ENCODE measurements around the gene NRIP1.

The NRIP1 gene

DNA sequence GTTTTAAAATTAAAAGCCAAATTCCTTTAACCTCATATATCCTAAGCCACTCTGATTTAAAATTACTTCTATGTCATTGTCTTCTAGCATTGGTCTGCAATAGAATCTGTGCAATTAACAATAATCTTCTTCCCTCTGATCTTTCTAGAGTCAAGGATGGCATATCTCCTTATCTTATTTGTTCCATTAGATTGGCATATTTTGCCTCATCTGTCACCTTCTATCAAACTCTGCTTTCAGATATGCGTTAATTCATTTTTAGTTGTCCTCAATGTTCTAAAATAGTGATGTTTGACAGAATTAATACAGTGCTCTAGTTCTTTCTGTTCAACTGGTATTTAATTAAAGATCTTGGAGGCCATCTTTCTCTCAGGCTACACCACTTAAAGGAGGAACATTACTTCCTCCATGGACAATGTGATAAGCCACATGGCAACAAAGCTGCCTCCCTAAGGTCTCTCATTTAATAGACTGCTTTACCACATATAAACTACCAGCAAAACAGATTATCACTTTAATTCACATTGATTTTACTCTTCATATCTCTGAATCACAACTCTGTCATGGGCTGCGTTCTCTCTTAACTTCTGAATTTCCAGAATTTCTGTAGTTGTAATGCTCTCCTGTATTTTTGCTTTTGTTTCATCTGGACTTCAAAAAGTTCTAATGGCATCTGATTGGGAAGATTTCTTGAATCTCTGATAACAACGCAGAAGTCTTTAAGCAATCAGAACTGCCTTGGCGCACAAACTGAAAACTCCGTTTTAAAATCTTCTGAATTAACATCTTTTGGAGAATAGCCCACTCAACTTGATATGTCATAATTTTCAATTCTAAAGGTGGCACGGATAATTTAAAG is 2.8 kb downstream of the NRIP1 start:
- H3K36me3 ChIP-seq (replicated peaks; ENCODE audit: insufficient read depth, low read length) = no peaks in the 10 kb centered on the region
- TF ChIP-seq CTCF (IDR thresholded peaks at IDR 0.05; ENCODE audit: low read length) (no peak), EZH2phosphoT487 (IDR thresholded peaks at IDR 0.05; ENCODE audit: low read length) (no peak)
- no peaks in the 10 kb centered on the region for H3K9me3 ChIP-seq (replicated peaks; ENCODE audit: insufficient read depth, low read length)
- no peak overlapping the region for H3K9ac ChIP-seq (ENCODE audit: low read length)
- H3K27me3 ChIP-seq (replicated peaks; ENCODE audit: insufficient read depth, low read length) = peaks cover 5% of the 10 kb centered on the region; the same call in 1 of the 2 replicates
- H4K20me1 ChIP-seq (ENCODE audit: insufficient read depth, low read length) = no peaks in the 10 kb centered on the region
- H3K4me1 ChIP-seq (ENCODE audit: low read length) = no peaks in the 10 kb centered on the region
- H3F3A ChIP-seq (ENCODE audit: insufficient read depth, low read length) = peaks cover 4% of the 10 kb centered on the region; the same call in 1 of the 2 replicates
- no peaks in the 10 kb centered on the region for H3K9me2 ChIP-seq (replicated peaks; ENCODE audit: insufficient read depth, low read length)
- no peak overlapping the region for H3K27ac ChIP-seq (ENCODE audit: low read length)
- no peak overlapping the region for H2AFZ ChIP-seq (ENCODE audit: low read length)
- H3K79me2 ChIP-seq (ENCODE audit: low read length) = peaks cover 55% of the 10 kb centered on the region
- H3K4me3 ChIP-seq (ENCODE audit: low read length) = no peak overlapping the region
- H3K4me2 ChIP-seq (ENCODE audit: low read depth, low read length) = no peak overlapping the region
- DNase-seq = peak; percentile 5

DNA sequence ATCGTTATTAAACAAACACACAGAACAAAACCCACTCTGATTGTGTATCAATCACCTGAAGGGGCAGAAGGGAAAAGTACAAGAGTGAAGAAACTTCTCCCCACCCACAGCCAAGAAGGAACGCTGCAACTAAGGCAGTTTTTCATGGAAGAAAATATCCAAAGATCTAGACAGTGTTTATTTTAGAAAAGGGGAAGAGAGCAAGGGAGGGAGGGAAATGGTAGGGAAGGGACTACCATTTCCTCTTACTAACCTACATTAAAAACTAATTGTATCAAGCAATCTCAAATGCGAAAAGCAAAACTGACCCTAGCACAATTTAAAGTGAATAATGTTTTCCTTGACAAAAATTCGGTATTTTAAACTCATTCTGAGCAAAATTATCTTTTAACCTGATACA is 3.5 kb downstream of the NRIP1 start:
- Histone ChIP-seq H3K27ac (ENCODE audit: low read length) (no peak overlapping the region), H4K20me1 (ENCODE audit: insufficient read depth, low read length) (no peaks in the 10 kb centered on the region), H3F3A (ENCODE audit: insufficient read depth, low read length) (peaks cover 4% of the 10 kb centered on the region; the same call in 1 of the 2 replicates), H3K36me3 (replicated peaks; ENCODE audit: insufficient read depth, low read length) (no peaks in the 10 kb centered on the region), H2AFZ (ENCODE audit: low read length) (no peak overlapping the region), H3K9me3 (replicated peaks; ENCODE audit: insufficient read depth, low read length) (no peaks in the 10 kb centered on the region), H3K4me3 (ENCODE audit: low read length) (no peak overlapping the region), H3K9me2 (replicated peaks; ENCODE audit: insufficient read depth, low read length) (no peaks in the 10 kb centered on the region), H3K9ac (ENCODE audit: low read length) (no peak overlapping the region), H3K4me1 (ENCODE audit: low read length) (no peaks in the 10 kb centered on the region), H3K27me3 (replicated peaks; ENCODE audit: insufficient read depth, low read length) (no peaks in the 10 kb centered on the region), H3K4me2 (ENCODE audit: low read depth, low read length) (no peak overlapping the region), H3K79me2 (ENCODE audit: low read length) (peaks cover 62% of the 10 kb centered on the region)
- no peak for TF ChIP-seq CTCF (IDR thresholded peaks at IDR 0.05; ENCODE audit: low read length)
- DNase-seq = no peak

GRCh38 chr21:15060543-15061175 is 4.1 kb downstream of the NRIP1 start:
- H3K4me2 ChIP-seq (ENCODE audit: low read depth, low read length) = no peak overlapping the region
- no peaks in the 10 kb centered on the region for H3K4me1 ChIP-seq (ENCODE audit: low read length)
- H3K27ac ChIP-seq (ENCODE audit: low read length) = no peak overlapping the region

More at GRCh38 chr21:15060543-15061175, 4.1 kb downstream of the NRIP1 start:
- Histone ChIP-seq H3F3A (ENCODE audit: insufficient read depth, low read length) (no peaks in the 10 kb centered on the region), H3K9ac (ENCODE audit: low read length) (no peak overlapping the region), H3K27me3 (replicated peaks; ENCODE audit: insufficient read depth, low read length) (no peaks in the 10 kb centered on the region), H3K4me3 (ENCODE audit: low read length) (no peak overlapping the region), H3K9me3 (replicated peaks; ENCODE audit: insufficient read depth, low read length) (no peaks in the 10 kb centered on the region), H3K9me2 (replicated peaks; ENCODE audit: insufficient read depth, low read length) (no peaks in the 10 kb centered on the region), H2AFZ (ENCODE audit: low read length) (no peak overlapping the region), H3K79me2 (ENCODE audit: low read length) (peaks cover 65% of the 10 kb centered on the region), H3K36me3 (replicated peaks; ENCODE audit: insufficient read depth, low read length) (no peaks in the 10 kb centered on the region), H4K20me1 (ENCODE audit: insufficient read depth, low read length) (no peaks in the 10 kb centered on the region)
- DNase-seq = no peak
- TF ChIP-seq EZH2 (optimal IDR thresholded peaks at IDR 0.05; ENCODE audit: low read depth, low read length) = no peak
- TF ChIP-seq CTCF (IDR thresholded peaks at IDR 0.05; ENCODE audit: low read length) = no peak
- no peak for TF ChIP-seq EZH2phosphoT487 (IDR thresholded peaks at IDR 0.05; ENCODE audit: low read length)
